Jurkat, Clone E6-1 (cell line): ENCODE results near the gene WLS. TPM values are rescaled to one million over a fixed set of nuclear protein-coding genes. Genes with fewer than 3 reads are reported as not detected.
"Not testable (repeated sequence)": the region's sequence is repeated elsewhere in the genome, so short reads cannot be mapped to it uniquely, and the experiment has no call there.

ENCODE experiments used
- DNase-seq: peaks from one replicate; pipeline ENCODE4 v3.0.0-alpha.2; 2011; ENCODE audit warnings: low read depth, low spot score
- H3K4me3 ChIP-seq: 2 replicates; pipeline ENCODE4 v1.5.1; 2011; ENCODE audit warnings: mild to moderate bottlenecking, low read length, control low read depth, moderate library complexity
- polyA plus RNA-seq: library from polyadenylated mRNA; unstranded; fragments of >200 nt; gene quantifications from one replicate; pipeline ENCODE4 v1.2.1, GENCODE V29; 2012; ENCODE audit warnings: missing spikeins; ENCODE audit not compliant: insufficient read length, insufficient read depth

The WLS gene
- 0.76 TPM for polyA plus RNA-seq

DNA sequence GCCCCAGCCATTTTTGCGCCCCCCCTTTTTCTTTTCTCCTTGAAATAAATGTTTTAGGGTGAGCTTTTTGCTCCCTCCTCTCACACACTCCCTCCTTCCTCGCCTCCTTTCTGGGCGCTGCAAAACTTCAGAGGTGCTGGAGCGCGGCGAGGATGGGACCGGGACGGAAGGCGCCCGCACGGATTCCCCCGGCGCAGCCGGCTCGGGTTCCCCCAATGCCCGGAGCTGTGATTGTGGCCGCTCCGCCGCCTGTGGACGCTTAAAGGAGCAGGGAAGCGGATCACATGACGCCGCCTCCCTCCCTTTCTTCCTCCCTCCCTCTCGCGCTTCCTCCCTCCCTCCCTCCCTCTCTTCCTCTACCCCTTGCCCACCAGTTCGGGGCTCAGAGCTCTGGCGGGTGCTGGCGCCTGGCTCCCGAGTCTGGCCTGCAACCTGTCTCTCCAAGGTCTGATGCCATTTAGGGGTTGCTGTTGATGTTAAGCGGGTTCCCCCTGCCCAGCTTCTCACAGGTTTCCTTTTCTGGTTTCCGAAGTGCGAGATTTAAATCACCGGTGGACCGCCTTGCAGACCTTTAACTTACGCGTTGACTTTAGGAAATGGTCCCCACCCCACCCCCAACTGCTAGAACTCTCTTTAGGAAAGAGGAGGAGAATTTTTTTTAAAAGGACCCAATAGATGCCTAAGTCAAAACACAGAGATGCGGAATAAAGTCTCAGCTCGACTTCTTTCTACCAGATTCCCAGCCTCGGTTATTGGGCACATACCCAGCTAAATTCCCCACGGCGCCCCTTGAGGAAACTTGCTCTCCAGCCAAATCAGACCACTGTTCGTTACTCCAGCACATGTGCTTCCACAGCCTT lies at the start of gene WLS:
Gene WLS, minus strand, starts transcription at position 235 of the 860 bp plus-strand sequence. Its CDS starts 224 bp downstream, at position 11.
- DNase-seq: no peak
- no peak within 1 kb of the TSS for H3K4me3 ChIP-seq

GRCh38 chr1:68280286-68280685 lies 48.0 kb upstream of the WLS start:
- DNase-seq: no peak

GRCh38 chr1:68279846-68280245 lies 47.5 kb upstream of the WLS start:
- no peak for DNase-seq
- H3K4me3 ChIP-seq: no peak overlapping the region

More at GRCh38 chr1:68280286-68280685, 48.0 kb upstream of the WLS start:
- no peak overlapping the region for H3K4me3 ChIP-seq

- H3K4me3 ChIP-seq: no peak overlapping the region
- no peak for DNase-seq
These were observed 45.9 kb upstream of the WLS start for GRCh38 chr1:68278221-68278620.

- DNase-seq: no peak
- no peak overlapping the region for H3K4me3 ChIP-seq
These were observed 44.1 kb upstream of the WLS start for GRCh38 chr1:68276448-68276847.

DNA sequence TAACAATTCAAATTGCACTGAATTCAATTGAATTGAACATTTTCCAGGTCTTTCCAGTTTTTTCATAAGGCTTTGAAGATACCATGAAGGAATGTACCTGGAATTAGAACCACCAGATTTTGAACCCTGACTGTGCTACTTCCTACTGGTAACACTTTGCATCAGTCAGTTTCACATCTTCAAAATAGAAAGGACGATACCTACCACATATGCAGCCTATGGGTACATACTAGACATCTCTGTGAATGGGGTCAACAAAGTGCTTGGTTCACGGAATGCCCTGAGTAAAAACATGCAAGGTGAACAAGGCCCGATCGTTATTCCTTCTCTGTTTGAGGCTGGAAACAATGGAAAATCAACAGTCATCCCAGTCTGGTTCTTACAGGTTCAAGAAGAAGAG lies 41.2 kb upstream of the WLS start:
- no peak overlapping the region for H3K4me3 ChIP-seq
- no peak for DNase-seq

DNA sequence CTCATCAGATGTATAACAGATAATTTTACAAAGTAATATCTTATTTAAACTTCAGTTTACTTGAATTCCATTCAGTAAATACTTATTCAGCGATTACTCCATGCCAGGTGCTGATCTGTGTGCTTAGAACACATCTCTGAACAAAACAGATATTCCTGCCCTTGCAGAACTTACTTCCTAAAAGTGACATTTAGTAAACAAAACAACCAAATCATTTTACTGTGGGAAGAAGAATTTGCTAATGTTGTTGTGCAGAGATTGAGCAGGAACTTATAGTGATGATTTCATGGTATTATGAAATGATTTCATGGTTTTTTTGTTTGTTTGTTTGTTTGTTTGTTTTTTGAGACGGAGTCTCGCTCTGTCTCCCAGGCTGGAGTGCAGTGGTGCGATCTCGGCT lies 39.3 kb upstream of the WLS start:
- DNase-seq: no peak
- H3K4me3 ChIP-seq: no peak overlapping the region

- DNase-seq: no peak
- H3K4me3 ChIP-seq: no peak overlapping the region
These were observed 38.6 kb upstream of the WLS start for GRCh38 chr1:68270951-68271350.

- DNase-seq: no peak
These were observed 37.5 kb upstream of the WLS start for GRCh38 chr1:68269637-68270430.

DNA sequence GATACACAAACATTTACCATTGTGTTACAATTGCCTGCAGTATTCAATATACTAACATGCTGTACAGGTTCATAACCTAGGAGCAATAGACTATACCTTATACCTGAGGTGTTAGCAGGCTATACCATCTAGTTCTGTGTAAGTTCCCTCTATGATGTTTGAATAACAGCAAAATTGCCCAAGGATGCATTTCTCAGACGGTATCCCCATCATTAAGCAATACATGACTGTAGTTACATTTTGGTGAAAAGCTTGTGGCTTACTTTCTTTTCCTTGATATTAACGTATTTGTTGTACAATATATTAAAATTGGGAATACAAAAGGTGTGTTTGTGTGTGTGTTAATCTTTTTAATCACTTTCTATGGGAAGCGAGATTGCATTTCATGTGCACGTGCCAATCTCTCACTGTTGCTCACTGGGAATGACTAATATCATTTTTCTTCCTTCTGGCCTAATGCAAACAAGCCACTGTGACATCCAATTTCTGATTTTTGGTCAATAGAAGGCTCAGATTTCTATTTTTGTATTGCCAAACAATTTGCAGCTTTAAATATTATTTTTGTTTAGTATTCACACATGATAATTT lies 36.7 kb upstream of the WLS start:
- no peak overlapping the region for H3K4me3 ChIP-seq
- no peak for DNase-seq

More at GRCh38 chr1:68269637-68270430, 37.5 kb upstream of the WLS start:
- no peak overlapping the region for H3K4me3 ChIP-seq

GRCh38 chr1:68256824-68257223 lies 24.5 kb upstream of the WLS start:
- H3K4me3 ChIP-seq, DNase-seq: not testable (repeated sequence)

DNA sequence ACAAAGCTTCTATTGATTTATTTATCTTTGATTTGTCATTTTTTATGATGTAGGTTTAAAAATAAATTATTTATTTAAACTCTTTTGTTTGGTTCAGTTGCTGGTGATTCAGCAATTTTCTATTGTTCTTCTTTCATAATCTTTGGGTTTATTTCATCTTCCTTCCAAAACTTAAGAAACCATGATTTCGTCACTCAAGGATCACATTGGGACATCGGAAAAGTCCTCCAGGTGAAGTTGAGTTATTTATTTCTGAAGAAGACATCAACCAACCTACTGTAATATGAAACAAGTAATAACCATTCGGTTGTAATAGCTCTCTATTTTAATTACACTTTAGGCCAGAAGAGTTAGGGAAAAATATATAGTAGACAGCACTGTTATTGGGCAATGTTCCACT lies 23.0 kb upstream of the WLS start:
- no peak for DNase-seq
- H3K4me3 ChIP-seq: no peak overlapping the region

DNA sequence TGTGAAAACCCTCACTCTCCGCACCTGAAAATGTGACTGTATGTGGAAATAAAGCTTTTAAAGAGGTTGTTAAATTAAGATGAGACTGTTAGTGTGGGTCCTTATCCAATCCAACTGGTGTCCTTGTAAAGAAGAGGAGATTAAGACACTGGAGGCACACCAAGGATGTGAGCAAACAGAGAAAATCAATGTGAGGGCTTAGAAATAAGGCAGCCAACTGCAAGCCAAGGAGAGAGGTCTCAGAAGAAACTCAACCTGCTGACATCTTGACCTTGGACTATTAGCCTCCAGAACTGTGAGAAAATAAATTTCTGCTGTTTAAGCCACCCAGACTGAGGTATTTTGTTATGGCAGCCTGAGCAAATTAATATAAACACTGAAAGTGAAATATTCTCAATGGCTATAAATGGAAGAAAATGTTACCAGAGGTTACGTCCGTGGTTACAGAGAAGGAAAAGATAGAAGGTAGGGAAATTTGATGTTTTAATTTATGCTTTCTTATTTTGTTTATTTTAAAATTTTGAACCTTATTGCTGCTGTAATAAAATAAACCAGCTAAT lies 22.4 kb upstream of the WLS start:
- DNase-seq: no peak

GRCh38 chr1:68237040-68237439 lies 4.7 kb upstream of the WLS start:
- no peak overlapping the region for H3K4me3 ChIP-seq
- no peak for DNase-seq

More for the DNA sequence above, 22.4 kb upstream of the WLS start:
- H3K4me3 ChIP-seq: no peak overlapping the region

- no peak overlapping the region for H3K4me3 ChIP-seq
- DNase-seq: no peak
These were observed 1.8 kb upstream of the WLS start for GRCh38 chr1:68234094-68234493.

- H3K4me3 ChIP-seq: no peak overlapping the region
These were observed 879 bp upstream of the WLS start for GRCh38 chr1:68233202-68233601.

DNA sequence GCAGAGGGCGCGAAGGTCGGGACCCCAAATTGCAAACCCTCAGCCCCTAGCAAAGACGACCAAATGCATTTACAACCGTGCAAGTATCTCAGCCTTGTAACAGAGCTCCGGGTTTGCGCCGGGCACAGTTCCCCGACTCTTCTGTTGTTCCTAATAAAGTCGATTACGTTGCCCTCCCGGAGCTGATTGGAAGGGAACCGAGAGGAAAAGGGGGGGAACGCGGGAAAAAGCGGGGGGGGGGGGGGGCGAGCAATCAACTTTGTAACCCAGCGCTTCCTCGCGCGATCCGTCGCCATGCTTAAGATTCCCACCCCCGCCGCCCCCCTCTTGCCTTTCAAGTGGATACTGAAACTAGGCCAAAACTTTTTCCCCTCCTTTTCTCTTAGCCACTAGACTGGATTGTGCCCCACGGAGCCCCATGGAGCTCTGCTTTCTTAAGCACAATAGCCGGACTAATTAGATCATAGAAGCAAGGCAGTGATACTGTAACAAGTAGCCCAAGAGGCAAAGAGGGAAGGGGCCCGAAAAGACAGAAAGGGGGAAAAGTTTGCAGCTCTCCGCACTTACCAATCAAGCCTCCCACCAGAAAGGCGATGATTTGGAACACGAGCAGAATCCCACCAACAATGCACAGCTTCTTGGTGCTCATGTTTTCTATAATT lies 565 bp downstream of the WLS start:
- no peak overlapping the region for H3K4me3 ChIP-seq
- DNase-seq: no peak

More at GRCh38 chr1:68233202-68233601, 879 bp upstream of the WLS start:
- no peak for DNase-seq

DNA sequence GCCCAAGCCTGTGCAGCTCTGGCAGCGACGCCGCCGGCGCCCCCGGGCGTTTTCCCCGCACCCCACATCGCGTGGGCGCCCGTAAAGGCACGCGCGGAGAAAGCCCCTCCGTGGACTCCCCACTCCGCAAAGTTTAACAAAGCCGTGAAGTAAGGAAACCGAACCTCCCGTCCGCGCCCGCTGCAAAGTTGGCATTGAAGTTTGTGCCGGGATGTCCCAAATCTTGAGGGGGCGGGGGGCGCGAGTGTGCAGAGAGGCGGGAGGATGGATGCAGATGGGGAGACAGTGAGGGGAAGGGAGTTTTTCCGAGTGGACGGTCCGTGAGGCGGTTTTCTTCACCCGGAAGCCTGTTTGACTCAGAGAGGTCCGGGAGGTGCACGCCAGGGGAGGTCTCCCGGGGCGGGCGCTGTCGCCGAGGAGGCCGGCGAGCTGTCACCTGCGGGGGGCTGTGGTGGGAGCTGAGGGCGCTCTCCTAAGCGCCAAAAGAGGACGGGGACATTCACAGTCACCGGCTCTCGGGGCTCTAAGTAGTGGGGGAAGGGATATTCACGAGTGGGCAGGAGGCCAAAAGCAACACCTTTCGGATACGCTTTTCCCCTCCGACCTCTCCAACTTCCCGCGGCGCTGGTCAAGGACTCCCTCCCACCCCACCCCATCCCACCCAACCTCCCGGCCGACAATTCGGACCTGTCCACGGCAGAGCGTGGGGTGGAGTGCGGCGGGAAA lies 1.3 kb downstream of the WLS start:
- DNase-seq: no peak
- no peak overlapping the region for H3K4me3 ChIP-seq
